Activated T-helper 17 cell treated with anti-CD3 and anti-CD28 coated beads, Interleukin-2, amount 50 U/mL, for 72 hours (primary cell): ENCODE data around the gene PODNL1. TPM values are rescaled to one million over a fixed set of nuclear protein-coding genes. Genes with fewer than 3 reads are reported as not detected.

Source experiments
- ATAC-seq: fragments of 150-1000 bp; cut with Tn5 transposase; replicated peaks from 2 replicates; pipeline ENCODE4 v1.10.0; 2021; ENCODE audit warnings: mild to moderate bottlenecking, moderate library complexity
- H3K27ac Mint-ChIP-seq: one replicate; pipeline ENCODE4 v1.8.0; 2022; ENCODE audit warnings: mixed read lengths
- H3K27me3 Mint-ChIP-seq: one replicate; pipeline ENCODE4 v1.8.0; 2022; ENCODE audit warnings: mixed read lengths
- H3K36me3 Mint-ChIP-seq: one replicate; pipeline ENCODE4 v1.8.0; 2022; ENCODE audit warnings: low read depth, mild to moderate bottlenecking, mixed read lengths
- H3K4me1 Mint-ChIP-seq: one replicate; pipeline ENCODE4 v1.8.0; 2022; ENCODE audit warnings: mixed read lengths
- H3K4me3 Mint-ChIP-seq: one replicate; pipeline ENCODE4 v1.8.0; 2022; ENCODE audit warnings: mild to moderate bottlenecking, mixed read lengths
- H3K9me3 Mint-ChIP-seq: one replicate; pipeline ENCODE4 v1.8.0; 2022; ENCODE audit warnings: mixed read lengths
- total RNA-seq, 2 donors: library from RNA; stranded (reverse); gene quantifications; one replicate each; pipeline ENCODE4 v1.2.3, GENCODE V29; 2022

The PODNL1 gene
- total RNA-seq, 2 donors from 2014 or later = 0.90 to 1.0 TPM

DNA sequence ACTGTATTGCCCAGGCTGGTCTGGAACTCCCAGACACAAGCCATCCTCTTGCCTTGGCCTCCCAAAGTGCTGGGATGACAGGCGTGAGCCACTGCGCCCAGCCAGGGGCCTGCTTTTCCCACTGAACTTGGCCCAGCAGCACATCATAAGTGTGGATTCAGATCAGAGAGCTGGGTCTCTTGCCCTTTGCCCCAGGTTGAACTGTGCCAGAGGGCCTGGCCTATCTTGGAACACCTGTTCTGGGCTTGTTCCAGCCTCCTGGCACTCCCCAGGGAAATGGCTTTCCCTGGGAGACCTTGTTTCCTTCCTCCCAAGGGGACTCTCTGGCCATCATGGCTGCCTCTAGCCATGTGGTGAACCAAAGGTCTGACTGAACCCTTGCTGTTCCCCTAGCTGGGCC is 28.8 kb downstream of the PODNL1 start:
- Mint-ChIP-seq H3K4me3 (no peak overlapping the region), H3K27me3 (no peaks in the 10 kb centered on the region), H3K9me3 (no peaks in the 10 kb centered on the region), H3K4me1 (peaks cover 6% of the 10 kb centered on the region), H3K27ac (no peak overlapping the region), H3K36me3 (peaks cover 50% of the 10 kb centered on the region)
- ATAC-seq = no peak

DNA sequence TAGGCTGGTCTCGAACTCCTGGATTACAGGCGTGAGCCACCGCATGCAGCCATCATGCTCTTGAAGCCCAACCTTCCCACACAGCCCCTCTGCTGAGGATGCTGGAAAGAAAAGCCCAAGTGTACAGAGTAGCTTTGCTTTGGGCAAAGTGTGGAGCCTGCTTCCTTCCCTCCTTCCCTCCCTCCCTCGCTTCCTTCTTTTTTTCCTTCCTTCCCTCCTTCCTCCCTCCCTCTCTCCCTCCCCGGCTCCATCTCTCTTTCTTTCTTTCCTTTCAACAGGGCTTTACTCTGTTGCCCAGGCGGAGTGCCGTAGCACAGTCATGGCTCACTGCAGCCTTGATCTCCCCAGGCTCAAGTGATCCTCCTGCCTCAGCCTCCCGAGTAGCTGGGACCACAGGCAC is 29.5 kb downstream of the PODNL1 start:
- Mint-ChIP-seq H3K4me3 (no peak overlapping the region), H3K4me1 (peaks cover 6% of the 10 kb centered on the region), H3K27ac (no peak overlapping the region), H3K9me3 (no peaks in the 10 kb centered on the region), H3K27me3 (no peaks in the 10 kb centered on the region), H3K36me3 (peaks cover 42% of the 10 kb centered on the region)
- ATAC-seq = no peak

DNA sequence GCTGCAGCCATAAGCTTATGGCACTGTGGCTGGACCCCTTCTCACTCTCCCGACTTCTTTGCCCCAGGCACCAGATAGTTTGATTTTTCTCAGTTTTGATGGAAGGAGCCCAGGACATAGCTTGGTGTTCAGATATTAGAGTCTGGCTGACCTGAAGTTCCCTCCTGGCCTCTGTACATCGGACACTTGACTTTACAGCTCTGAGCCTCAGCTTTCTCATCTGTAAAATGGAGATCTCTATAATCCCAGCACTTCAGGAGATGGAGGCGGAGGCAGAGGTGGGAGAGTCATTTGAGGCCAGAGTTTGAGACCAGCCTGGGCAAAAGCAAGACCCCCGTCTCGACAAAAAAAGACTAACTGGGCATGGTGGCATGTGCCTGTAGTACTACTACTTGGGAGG is 31.3 kb downstream of the PODNL1 start:
- peak overlapping the region; percentile 62 for H3K27ac Mint-ChIP-seq
- H3K27me3 Mint-ChIP-seq = no peaks in the 10 kb centered on the region
- H3K36me3 Mint-ChIP-seq = peaks cover 24% of the 10 kb centered on the region
- no peak for ATAC-seq
- no peaks in the 10 kb centered on the region for H3K9me3 Mint-ChIP-seq
- peak overlapping the region; percentile 88 for H3K4me3 Mint-ChIP-seq
- H3K4me1 Mint-ChIP-seq = peaks cover 6% of the 10 kb centered on the region

DNA sequence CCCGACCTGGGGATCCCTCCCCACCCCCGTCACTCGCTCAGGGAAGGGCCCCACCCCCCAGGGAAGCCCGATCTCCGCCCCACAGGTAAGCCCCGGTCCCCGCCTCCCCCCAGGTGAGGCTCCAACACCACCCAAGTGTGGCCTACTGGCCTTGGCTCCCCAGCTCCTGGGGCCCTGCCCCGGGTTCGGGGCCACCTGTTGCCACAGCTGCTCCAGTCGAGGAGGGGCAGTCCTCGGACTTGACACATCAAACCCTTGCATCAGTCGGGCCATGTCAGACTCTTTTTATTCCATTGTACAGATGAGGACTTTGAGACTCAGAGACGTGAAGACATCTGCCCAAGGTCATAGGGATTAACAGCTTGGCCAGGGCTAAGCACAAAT is 31.7 kb downstream of the PODNL1 start:
- peaks cover 6% of the 10 kb centered on the region for H3K4me1 Mint-ChIP-seq
- peaks cover 21% of the 10 kb centered on the region for H3K36me3 Mint-ChIP-seq
- peak overlapping the region; percentile 88 for H3K4me3 Mint-ChIP-seq
- H3K27ac Mint-ChIP-seq = peak overlapping the region; percentile 62
- no peaks in the 10 kb centered on the region for H3K27me3 Mint-ChIP-seq
- no peaks in the 10 kb centered on the region for H3K9me3 Mint-ChIP-seq
- peak; percentile 33 for ATAC-seq

DNA sequence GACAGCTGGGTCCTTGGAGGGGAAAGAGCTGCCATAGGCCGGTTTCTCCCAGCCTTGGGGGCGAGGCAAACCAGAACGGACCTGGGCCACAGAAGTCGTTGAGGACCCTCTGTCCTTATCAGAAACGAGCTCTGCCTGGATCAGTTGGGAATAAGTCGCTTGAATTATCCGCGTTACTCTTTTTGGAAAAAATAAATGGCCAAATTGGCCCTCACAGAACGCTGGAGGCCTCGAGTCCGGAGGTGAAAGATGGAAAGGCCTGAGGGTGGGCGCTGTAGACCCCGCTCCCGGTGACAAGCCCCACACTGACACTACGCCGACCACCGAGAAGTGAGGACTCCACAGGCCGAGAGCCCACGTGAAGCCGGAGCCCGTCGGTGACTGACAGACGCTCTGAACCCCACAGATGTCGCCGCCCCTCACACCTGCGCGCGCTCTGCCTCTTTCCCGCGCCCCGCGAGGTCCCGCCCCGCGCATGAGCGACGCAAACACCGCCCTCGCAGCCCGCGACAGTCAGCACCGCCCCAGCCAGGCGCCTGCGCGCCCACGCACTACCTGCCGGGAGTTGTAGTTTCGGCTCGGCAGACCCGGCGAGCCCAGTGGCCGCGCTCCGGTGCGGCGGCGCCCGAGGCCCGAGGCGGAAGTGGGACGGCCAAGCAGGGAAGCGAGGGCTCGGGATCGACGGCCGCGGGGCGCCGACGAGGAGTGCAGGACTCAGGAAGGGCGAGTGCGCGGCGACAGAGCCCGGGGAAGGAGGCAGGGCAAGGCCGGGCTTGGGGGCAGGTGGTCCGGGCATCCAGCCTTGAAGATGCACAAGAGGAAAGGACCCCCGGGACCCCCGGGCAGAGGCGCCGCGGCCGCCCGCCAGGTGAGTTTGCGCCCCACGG is 32.3 kb downstream of the PODNL1 start, which contains the start of the genes BRME1 and CC2D1A:
Gene BRME1 (minus strand): TSS at position 484 of the 887 bp plus-strand sequence. CDS start 1,225 bp downstream, outside the sequence.
Gene CC2D1A (plus strand): TSS at position 568 of the 887 bp plus-strand sequence. CDS start 241 bp downstream, at position 809.
- Mint-ChIP-seq H3K27me3 (no peaks in the 10 kb centered on the region), H3K9me3 (no peaks in the 10 kb centered on the region), H3K4me3 (peak within 1 kb of the TSS; percentile 88), H3K36me3 (peaks cover 14% of the 10 kb centered on the region), H3K4me1 (peaks cover 6% of the 10 kb centered on the region), H3K27ac (peak within 1 kb of the TSS; percentile 85)
- peak; percentile 98 for ATAC-seq

DNA sequence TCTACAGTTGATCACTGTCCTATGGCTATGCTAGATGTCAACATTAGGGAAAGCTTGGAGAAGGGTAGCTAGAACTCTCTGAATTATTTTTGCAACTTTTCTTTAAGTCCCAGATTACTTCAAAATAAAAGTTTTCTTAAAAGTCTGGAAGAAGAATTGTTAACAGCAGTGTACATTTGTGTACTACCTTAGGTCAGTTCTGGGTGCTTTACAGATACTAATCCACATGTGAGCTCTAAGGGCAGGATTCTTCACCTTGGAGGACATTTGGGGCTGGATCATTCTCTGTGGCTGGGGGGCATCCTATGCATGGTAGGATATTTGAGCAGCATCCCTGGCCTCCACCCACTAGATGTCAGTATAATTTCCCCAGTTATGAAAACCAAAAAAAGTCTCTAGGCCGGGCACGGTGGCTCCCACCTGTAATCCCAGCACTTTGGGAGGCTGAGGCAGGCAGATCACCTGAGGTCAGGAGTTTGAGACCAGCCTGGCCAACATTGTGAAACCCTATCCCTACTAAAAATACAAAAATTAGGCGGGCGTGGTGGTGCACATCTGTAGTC is 35.1 kb downstream of the PODNL1 start:
- Mint-ChIP-seq H3K9me3 (no peaks in the 10 kb centered on the region), H3K27me3 (no peaks in the 10 kb centered on the region), H3K4me3 (no peak overlapping the region), H3K4me1 (peaks cover 6% of the 10 kb centered on the region), H3K36me3 (no peaks in the 10 kb centered on the region), H3K27ac (no peak overlapping the region)
- no peak for ATAC-seq

DNA sequence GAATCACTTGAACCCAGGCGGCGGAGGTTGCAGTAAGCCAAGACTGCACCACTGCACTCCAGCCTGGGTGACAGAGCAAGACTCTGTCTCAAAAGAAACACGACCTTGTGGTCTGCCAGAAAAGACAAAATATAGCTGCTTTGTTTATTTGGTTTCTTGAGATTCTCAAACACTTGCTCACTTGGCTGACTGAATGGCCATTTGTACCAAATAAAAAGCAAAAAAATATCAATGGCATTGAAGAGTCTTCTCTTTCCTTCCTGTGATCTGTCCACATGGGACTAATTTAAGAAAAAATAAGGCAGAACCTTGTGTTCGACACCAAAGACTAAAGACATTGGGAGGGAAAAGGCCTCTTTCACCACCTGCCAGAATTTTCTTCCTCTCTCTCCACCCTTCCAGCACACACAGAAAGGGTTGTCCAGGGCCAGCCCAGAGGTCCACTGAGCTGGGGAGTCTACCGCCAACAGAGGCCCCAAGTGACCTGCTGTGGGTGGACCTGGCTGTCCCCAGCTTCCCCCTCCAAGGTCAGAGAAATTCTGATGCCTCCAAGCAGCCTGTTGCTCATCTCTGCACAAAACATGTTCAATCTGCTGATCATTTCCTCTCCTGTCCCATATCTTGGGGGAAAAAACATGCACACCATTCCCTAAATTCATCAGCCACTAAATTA is 38.2 kb downstream of the PODNL1 start:
- no peaks in the 10 kb centered on the region for H3K9me3 Mint-ChIP-seq
- H3K4me3 Mint-ChIP-seq = no peak overlapping the region
- no peak overlapping the region for H3K27ac Mint-ChIP-seq
- no peaks in the 10 kb centered on the region for H3K27me3 Mint-ChIP-seq
- no peaks in the 10 kb centered on the region for H3K36me3 Mint-ChIP-seq
- no peak for ATAC-seq
- H3K4me1 Mint-ChIP-seq = no peaks in the 10 kb centered on the region

GRCh38 chr19:13899393-13899792 is 38.8 kb downstream of the PODNL1 start:
- H3K9me3 Mint-ChIP-seq = no peaks in the 10 kb centered on the region
- ATAC-seq = no peak
- H3K4me1 Mint-ChIP-seq = no peaks in the 10 kb centered on the region
- no peak overlapping the region for H3K27ac Mint-ChIP-seq
- H3K27me3 Mint-ChIP-seq = no peaks in the 10 kb centered on the region
- no peak overlapping the region for H3K4me3 Mint-ChIP-seq
- H3K36me3 Mint-ChIP-seq = no peaks in the 10 kb centered on the region

DNA sequence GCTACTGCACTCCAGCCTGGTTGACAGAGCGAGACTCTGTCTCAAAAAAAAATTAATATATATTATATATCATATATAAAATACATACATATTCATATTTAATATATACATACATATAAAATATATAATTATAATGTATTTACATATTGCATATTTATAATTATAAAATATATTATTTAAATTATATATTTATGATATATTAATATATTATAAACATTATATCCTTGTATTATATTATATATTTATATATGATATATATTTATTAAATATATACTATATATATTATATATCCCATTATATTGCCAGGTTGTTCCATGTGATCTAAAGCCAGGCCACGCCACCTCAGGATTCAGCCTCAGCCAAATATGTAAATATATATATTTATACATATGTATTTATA is 42.0 kb downstream of the PODNL1 start:
- no peaks in the 10 kb centered on the region for H3K9me3 Mint-ChIP-seq
- no peak overlapping the region for H3K27ac Mint-ChIP-seq
- no peaks in the 10 kb centered on the region for H3K36me3 Mint-ChIP-seq
- no peak overlapping the region for H3K4me3 Mint-ChIP-seq
- no peak for ATAC-seq
- no peaks in the 10 kb centered on the region for H3K4me1 Mint-ChIP-seq
- no peaks in the 10 kb centered on the region for H3K27me3 Mint-ChIP-seq

GRCh38 chr19:13894552-13894951 is 43.7 kb downstream of the PODNL1 start:
- no peak for ATAC-seq
- Mint-ChIP-seq H3K27me3 (no peaks in the 10 kb centered on the region), H3K4me3 (no peak overlapping the region), H3K27ac (no peak overlapping the region), H3K36me3 (no peaks in the 10 kb centered on the region), H3K4me1 (no peaks in the 10 kb centered on the region), H3K9me3 (no peaks in the 10 kb centered on the region)

GRCh38 chr19:13892870-13893269 is 45.3 kb downstream of the PODNL1 start:
- Mint-ChIP-seq H3K4me3 (no peak overlapping the region), H3K27ac (no peak overlapping the region), H3K4me1 (no peaks in the 10 kb centered on the region), H3K27me3 (no peaks in the 10 kb centered on the region), H3K36me3 (no peaks in the 10 kb centered on the region), H3K9me3 (no peaks in the 10 kb centered on the region)
- ATAC-seq = no peak

DNA sequence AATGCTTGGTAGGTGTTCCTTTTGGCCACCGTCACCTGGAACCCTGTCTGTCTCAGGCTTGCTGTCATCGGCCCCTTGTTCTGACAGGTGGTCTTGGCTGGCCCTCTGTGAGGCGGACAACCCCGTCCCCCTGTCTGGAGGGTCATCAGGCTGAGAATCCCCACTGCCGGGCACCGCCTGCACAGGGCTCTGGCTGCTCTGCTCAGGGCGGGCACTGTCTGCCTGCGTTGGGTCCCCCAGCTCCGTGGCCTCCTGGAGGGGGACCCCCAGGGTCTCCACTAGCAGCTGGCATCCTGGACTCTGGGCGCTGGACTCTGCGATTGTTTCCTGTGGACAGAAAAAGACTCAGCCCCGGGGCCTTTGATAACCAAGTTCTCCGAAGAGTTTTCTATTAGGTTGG is 48.1 kb downstream of the PODNL1 start:
- H3K9me3 Mint-ChIP-seq = no peaks in the 10 kb centered on the region
- no peak overlapping the region for H3K27ac Mint-ChIP-seq
- H3K4me1 Mint-ChIP-seq = no peaks in the 10 kb centered on the region
- no peak for ATAC-seq
- H3K4me3 Mint-ChIP-seq = no peak overlapping the region
- no peaks in the 10 kb centered on the region for H3K27me3 Mint-ChIP-seq
- no peaks in the 10 kb centered on the region for H3K36me3 Mint-ChIP-seq

DNA sequence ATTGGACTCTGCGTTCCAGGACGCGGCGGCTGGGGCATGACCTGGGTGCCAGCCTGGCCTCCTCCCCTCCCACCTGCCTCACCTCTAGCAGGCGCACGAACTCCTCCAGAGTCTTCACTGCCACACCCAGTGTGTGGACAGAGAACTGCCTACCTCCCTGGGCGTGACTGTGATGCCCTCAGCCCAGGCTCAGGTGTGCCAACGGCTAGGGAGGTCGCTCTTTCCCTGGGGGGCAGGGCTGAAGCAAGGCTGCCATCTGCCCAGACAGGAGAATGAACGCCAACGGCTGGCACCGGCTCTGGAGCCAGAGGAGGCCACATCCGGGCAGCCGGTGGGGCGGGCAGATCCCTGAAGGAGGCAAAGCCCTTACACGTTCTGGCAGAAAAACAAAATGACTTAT is 49.9 kb downstream of the PODNL1 start:
- Mint-ChIP-seq H3K27me3 (no peaks in the 10 kb centered on the region), H3K4me1 (peaks cover 5% of the 10 kb centered on the region), H3K4me3 (no peak overlapping the region), H3K27ac (no peak overlapping the region), H3K36me3 (no peaks in the 10 kb centered on the region), H3K9me3 (no peaks in the 10 kb centered on the region)
- ATAC-seq = no peak

GRCh38 chr19:13887517-13887916 is 50.7 kb downstream of the PODNL1 start:
- no peaks in the 10 kb centered on the region for H3K9me3 Mint-ChIP-seq
- H3K27ac Mint-ChIP-seq = no peak overlapping the region
- H3K4me1 Mint-ChIP-seq = peaks cover 5% of the 10 kb centered on the region
- no peak overlapping the region for H3K4me3 Mint-ChIP-seq
- ATAC-seq = peak; percentile 59
- no peaks in the 10 kb centered on the region for H3K36me3 Mint-ChIP-seq
- no peaks in the 10 kb centered on the region for H3K27me3 Mint-ChIP-seq

- Mint-ChIP-seq H3K4me1 (peaks cover 8% of the 10 kb centered on the region), H3K27ac (no peak overlapping the region), H3K4me3 (no peak overlapping the region), H3K36me3 (no peaks in the 10 kb centered on the region), H3K27me3 (no peaks in the 10 kb centered on the region), H3K9me3 (no peaks in the 10 kb centered on the region)
- ATAC-seq = peak; percentile 74
Measured at GRCh38 chr19:13887018-13887436, 51.2 kb downstream of the PODNL1 start.
